KOPT-K1 (cell line): ENCODE results near the gene KIRREL3.

Experiments used
- H3K27ac ChIP-seq: fragments of 200-600 bp; sonication (generic); 2 replicates; pipeline ENCODE4 v1.5.1; 2016; ENCODE audit warnings: antibody characterized with exemption, mild to moderate bottlenecking, low read depth, low read length; ENCODE audit not compliant: poor library complexity, severe bottlenecking
- H3K36me3 ChIP-seq: fragments of 200-600 bp; sonication (generic); 2 replicates; pipeline ENCODE4 v1.5.1; 2017; ENCODE audit warnings: antibody characterized with exemption, mild to moderate bottlenecking, low read length, moderate library complexity; ENCODE audit not compliant: insufficient read depth
- H3K9me3 ChIP-seq: fragments of 200-600 bp; sonication (generic); 2 replicates; pipeline ENCODE4 v1.5.1; 2017; ENCODE audit warnings: antibody characterized with exemption, low read length, mild to moderate bottlenecking; ENCODE audit not compliant: insufficient read depth, poor library complexity, severe bottlenecking

Gene KIRREL3

GRCh38 chr11:126742582-126742981, 258.0 kb downstream of the KIRREL3 start:
- no peaks in the 10 kb centered on the region for H3K36me3 ChIP-seq
- H3K9me3 ChIP-seq, result no peaks in the 10 kb centered on the region
- no peak overlapping the region for H3K27ac ChIP-seq

GRCh38 chr11:126740846-126741245, 259.7 kb downstream of the KIRREL3 start:
- no peaks in the 10 kb centered on the region for H3K9me3 ChIP-seq
- no peak overlapping the region for H3K27ac ChIP-seq

GRCh38 chr11:126739499-126740145, 260.9 kb downstream of the KIRREL3 start:
- H3K27ac ChIP-seq, result no peak overlapping the region
- no peaks in the 10 kb centered on the region for H3K36me3 ChIP-seq

More at GRCh38 chr11:126740846-126741245, 259.7 kb downstream of the KIRREL3 start:
- H3K36me3 ChIP-seq, result no peaks in the 10 kb centered on the region

GRCh38 chr11:126738295-126739031, 262.1 kb downstream of the KIRREL3 start:
- Histone ChIP-seq H3K27ac (no peak overlapping the region), H3K9me3 (no peaks in the 10 kb centered on the region), H3K36me3 (no peaks in the 10 kb centered on the region)

More at GRCh38 chr11:126739499-126740145, 260.9 kb downstream of the KIRREL3 start:
- H3K9me3 ChIP-seq, result no peaks in the 10 kb centered on the region

- H3K36me3 ChIP-seq, result no peaks in the 10 kb centered on the region
- no peaks in the 10 kb centered on the region for H3K9me3 ChIP-seq
- no peak overlapping the region for H3K27ac ChIP-seq
These were observed 263.6 kb downstream of the KIRREL3 start for GRCh38 chr11:126736682-126737572.

GRCh38 chr11:126734752-126735151, 265.8 kb downstream of the KIRREL3 start:
- Histone ChIP-seq H3K9me3 (no peaks in the 10 kb centered on the region), H3K27ac (no peak overlapping the region)

GRCh38 chr11:126733685-126734084, 266.9 kb downstream of the KIRREL3 start:
- Histone ChIP-seq H3K9me3 (no peaks in the 10 kb centered on the region), H3K36me3 (no peaks in the 10 kb centered on the region), H3K27ac (no peak overlapping the region)

More at GRCh38 chr11:126734752-126735151, 265.8 kb downstream of the KIRREL3 start:
- no peaks in the 10 kb centered on the region for H3K36me3 ChIP-seq

GRCh38 chr11:126732981-126733380, 267.6 kb downstream of the KIRREL3 start:
- H3K9me3 ChIP-seq, result no peaks in the 10 kb centered on the region
- H3K27ac ChIP-seq, result no peak overlapping the region
- no peaks in the 10 kb centered on the region for H3K36me3 ChIP-seq

- Histone ChIP-seq H3K27ac (no peak overlapping the region), H3K9me3 (no peaks in the 10 kb centered on the region), H3K36me3 (no peaks in the 10 kb centered on the region)
These were observed 268.9 kb downstream of the KIRREL3 start for GRCh38 chr11:126731576-126732142.

- no peaks in the 10 kb centered on the region for H3K36me3 ChIP-seq
- H3K9me3 ChIP-seq, result no peaks in the 10 kb centered on the region
- no peak overlapping the region for H3K27ac ChIP-seq
These were observed 273.2 kb downstream of the KIRREL3 start for GRCh38 chr11:126727381-126727780.

- no peaks in the 10 kb centered on the region for H3K36me3 ChIP-seq
- no peak overlapping the region for H3K27ac ChIP-seq
- H3K9me3 ChIP-seq, result no peaks in the 10 kb centered on the region
These were observed 275.0 kb downstream of the KIRREL3 start for GRCh38 chr11:126725521-126725920.

- no peaks in the 10 kb centered on the region for H3K9me3 ChIP-seq
- no peak overlapping the region for H3K27ac ChIP-seq
- H3K36me3 ChIP-seq, result no peaks in the 10 kb centered on the region
These were observed 275.5 kb downstream of the KIRREL3 start for GRCh38 chr11:126725043-126725442.

GRCh38 chr11:126723665-126724045, 276.9 kb downstream of the KIRREL3 start:
- Histone ChIP-seq H3K9me3 (no peaks in the 10 kb centered on the region), H3K27ac (no peak overlapping the region), H3K36me3 (no peaks in the 10 kb centered on the region)

GRCh38 chr11:126722956-126723664, 277.5 kb downstream of the KIRREL3 start:
- Histone ChIP-seq H3K9me3 (no peaks in the 10 kb centered on the region), H3K27ac (no peak overlapping the region), H3K36me3 (no peaks in the 10 kb centered on the region)
